ENCODE measurements around the gene MIDN. TPM values are rescaled to one million over a fixed set of nuclear protein-coding genes. Genes with fewer than 3 reads are reported as not detected.

MIDN gene
- total RNA-seq, 2 donors from 2014 or later: 202 to 276 TPM

DNA sequence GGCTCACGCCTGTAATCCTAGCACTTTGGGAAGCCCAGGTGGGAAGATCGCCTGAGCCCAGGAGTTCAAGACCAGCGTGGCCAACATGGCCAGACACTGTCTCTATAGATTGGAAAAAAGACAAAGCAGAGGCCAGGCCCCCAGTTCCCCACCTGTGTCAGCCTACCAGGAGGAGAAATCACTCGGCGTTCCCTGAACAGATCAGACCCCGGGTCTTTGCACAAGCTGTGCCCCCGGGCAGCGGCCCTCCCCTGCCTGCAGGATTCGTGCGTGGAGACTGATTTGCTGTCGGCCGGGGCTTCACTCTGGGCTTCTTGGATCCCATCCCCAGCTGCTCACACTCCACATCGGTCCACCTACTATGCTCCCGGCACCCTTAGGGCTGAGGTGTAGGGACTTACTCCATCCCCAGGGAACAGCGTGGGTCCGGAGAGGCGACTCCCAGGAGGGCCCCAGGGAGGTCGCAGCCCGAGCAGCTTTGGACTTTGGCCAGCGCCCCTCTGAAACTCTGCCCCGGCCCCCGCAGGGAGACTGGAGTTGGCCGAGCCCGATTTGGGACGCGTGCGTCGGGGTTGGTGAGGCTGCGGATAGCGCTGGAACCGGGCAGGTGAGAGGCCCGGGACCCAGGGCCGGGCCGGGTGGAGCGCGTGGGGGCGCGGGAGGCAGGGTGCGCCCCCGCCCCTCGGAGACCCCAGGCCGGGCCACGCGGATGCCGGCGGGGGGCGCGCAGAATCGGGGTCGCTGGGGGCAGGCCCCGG, 36.8 kb downstream of the MIDN start:
- ATAC-seq (no peak), DNase-seq (no peak)
- intact Hi-C loops (cut with DNase I, micrococcal nuclease): no loop called here

DNA sequence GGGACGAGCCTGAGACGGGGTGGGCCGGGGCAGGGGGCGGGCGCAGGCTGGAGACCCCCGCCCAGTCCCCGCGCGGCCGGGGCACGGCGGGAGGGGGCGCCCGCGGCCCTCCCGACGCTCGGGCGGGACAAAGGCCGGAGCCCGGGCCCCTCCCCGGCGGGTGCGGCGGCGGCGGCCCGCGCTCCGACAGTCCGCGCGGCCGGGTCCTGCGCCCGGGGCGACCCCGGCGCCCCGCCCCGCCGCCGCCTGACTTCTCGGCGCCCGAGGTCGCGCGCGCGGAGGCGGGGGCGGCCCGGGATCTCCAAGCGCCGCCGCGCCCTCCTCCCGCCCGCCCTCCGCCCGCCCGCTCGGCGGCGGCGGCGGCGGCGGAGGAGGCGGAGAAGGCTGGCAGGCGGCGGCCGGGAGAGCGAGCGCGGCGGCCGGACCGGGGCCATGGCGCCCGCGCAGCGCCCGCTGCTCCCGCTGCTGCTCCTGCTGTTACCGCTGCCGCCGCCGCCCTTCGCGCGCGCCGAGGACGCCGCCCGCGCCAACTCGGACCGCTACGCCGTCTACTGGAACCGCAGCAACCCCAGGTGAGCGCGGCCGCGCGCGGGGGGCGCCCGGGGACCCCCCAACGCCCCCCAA, 37.5 kb downstream of the MIDN start, which contains the start of gene EFNA2:
EFNA2 (plus strand) TSS at position 137 of the 624 bp plus-strand sequence; CDS start at position 433, 296 bp downstream.
- ATAC-seq (peak; percentile 27), DNase-seq (no peak)
- intact Hi-C loops (cut with DNase I, micrococcal nuclease): no loop called here

DNA sequence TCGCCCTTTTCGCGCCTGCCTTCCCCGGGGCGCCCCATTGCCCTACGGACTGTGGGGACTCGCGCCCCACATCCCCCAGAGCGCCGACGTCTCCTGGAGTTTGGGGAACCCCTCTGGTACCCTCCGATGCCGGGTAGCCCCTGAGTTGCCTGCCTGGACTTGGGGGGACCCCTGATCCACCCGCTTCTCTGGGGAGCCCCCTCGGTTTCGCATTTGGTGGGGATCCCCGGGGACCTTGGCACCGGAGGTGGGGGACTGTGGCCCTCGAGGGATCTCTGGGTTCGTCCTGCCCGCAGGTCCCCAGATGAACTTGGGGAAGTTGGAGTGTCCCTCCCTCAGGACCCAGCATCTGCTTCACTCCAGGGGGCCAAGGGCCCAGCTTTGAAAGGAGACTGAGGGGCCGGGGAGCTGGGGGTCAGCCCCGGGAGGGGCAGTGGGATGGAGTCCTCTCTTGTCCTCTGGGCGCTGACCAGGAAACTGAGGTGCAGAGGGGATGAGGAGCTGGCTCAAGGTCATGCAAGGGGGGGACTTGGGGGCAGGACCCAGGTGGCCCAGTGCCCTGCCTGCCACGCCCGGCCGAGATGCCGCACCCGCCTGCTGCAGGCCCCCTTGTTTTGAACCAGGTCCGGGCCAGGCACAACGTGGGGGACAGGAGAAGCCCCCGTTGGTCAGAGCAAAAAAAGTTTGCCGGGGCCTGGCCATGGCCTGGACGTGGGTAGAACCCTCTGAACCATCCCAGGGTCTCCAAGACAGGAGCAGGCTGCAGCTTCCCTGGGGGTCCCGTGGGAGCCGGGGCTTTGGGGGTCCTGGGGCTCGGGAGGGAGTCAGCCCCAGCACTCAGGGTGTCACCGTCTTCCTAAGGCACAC, 38.3 kb downstream of the MIDN start:
- peak in 1 of 2 donors; percentile 42 for DNase-seq
- ATAC-seq: no peak
- intact Hi-C loops (cut with DNase I, micrococcal nuclease): no loop called here

DNA sequence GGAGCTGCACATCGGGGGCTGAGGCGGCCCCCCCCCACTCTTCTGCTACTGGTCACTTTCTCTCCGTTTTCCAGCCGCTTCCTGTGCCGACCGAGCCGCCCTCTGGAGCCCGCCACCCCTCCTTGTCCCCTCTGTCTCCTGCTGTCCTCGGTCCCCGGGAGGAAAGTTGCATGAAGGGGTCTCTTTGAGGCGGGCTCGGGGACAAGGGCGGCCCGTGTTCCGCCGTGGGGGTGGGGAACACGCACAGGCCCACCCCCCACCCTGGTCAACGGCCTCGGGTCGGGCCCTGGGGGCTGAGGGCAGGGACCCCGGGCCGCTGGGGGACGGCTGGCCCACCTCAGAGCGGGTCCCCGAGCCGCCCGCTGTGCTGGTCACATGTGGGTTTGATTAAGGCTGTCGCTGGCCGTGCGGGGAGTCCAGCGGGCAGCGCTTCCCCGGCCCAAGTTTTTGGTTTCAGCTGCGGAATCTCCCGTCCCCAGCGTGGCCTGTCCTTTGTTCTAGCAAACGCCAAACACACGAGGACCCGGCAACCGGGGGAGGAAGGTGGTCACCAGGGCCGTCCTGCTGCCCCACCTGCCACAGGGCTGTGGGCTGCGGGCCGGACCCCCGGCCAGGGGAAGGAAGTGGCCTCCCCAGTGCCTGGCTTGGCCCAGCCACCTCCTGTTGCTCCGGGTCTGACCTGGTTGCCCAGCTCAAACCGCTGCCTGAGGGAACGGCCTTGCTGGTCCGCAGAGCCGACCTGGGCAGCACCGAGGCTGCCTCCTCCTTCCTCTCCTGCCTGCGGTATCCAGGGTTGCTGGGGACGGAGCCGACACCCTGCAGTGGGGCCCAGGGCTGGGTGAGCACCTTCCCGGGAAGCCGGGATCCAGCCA, 39.2 kb downstream of the MIDN start:
- ATAC-seq (no peak), DNase-seq (no peak)
- intact Hi-C loops (cut with DNase I, micrococcal nuclease): no loop called here

DNA sequence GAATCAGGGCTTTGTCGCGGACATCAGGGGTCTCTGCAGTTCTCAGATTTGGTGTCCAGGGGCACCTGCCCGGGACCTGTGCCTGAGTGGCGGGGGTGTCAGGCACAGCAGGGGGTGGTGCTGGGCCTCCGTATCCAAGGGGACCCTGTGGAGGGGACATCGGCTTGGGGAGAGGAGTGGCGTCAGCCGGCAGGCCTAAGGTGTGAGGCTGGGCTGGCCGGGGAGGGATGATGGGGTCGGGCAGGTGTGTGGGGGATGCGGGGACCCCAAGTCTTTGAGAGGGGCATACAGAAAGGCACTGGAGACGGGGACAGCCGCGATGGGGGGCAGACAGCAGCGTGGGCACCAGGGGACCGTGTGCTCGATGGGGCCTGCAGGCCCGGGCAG, 39.8 kb downstream of the MIDN start:
- intact Hi-C loops (cut with DNase I, micrococcal nuclease): no loop called here
- ATAC-seq (no peak), DNase-seq (no peak)

DNA sequence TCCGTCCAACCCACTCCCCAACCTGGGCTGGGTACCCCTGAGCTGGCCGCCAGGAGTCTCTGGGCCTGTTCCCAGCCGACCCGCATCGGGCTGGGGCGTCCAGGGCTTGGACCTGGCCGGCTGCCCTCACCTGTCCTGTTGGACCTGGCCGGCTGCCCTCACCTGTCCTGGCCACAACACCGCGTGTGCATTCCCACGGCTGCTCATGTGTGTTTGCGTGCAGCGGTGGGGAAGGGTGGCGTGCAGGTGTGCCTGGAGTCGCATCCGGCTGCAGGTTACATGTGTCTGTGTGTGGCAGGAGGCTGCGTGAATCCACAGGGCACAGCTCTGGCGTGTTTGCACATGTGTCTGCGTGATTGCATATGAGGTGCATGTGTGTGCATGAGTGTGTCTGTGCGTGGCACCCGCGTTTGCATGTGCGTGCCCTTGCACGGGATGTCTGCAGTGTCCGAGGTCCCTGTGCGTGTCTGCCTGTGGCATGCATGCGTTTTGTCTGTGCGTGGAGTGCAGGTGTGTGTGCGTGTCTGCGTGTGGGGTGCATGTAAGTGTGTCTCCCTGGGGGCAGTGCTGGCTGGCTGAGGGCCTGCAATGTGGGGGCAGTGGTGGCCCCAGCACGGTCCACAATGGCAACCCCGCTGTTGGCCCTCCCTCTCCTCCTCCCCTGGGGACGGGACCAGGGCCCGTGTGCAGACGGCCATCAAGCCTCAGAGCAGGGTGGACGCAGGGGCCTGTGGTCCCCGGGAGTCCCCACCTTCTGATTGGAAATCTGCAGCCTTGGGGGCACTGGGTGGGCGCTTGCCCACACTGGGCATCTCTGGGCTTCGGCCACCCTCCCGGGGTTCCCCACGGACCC, 40.7 kb downstream of the MIDN start:
- ATAC-seq: no peak
- no peak for DNase-seq
- intact Hi-C loops (cut with DNase I, micrococcal nuclease): no loop called here

DNA sequence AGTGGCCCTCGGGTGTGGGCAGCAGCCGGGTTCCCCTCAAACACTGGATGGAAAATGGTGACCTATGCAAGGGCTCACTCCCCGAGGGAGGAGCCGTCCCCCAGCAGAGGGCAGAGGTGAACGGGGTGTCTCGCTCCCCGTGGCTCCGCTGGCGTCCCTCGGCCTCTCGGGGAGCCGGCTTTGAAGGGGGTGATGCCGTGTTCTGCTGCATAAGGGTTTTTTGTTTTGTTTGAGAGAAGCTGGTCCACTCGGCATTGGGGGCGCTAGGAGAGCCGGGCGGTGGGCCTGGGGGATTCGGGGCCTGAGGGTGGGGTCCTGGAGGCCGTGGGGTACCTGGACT, 41.3 kb downstream of the MIDN start:
- no peak for ATAC-seq
- no peak for DNase-seq
- intact Hi-C loops (cut with DNase I, micrococcal nuclease): no loop called here

DNA sequence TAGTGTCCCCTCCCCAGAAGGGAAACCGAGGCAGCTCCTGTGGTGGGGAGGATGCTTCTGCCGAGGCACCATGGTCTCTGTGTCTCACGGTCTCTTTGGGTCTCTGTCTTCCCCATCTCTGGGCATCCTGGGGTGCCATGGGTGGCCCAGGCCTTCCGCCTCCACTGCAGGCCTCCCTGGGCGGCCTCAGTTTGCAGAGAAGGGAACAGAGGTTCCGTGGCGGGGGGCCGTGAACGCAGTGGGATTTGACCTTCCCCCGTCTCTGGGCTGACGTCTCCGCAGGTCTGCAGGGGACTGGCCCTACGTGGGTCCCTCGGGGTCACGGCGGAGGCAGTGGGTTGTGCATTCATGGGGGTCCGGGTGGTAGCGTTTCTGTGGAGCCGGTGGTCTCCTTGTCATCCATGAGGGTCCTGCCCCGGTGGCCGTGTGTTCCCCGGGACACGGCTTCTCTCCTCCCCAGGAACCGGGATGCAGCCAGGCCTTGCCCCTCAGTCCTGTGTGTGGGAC, 41.9 kb downstream of the MIDN start:
- no peak for DNase-seq
- no peak for ATAC-seq
- intact Hi-C loops (cut with DNase I, micrococcal nuclease): no loop called here

DNA sequence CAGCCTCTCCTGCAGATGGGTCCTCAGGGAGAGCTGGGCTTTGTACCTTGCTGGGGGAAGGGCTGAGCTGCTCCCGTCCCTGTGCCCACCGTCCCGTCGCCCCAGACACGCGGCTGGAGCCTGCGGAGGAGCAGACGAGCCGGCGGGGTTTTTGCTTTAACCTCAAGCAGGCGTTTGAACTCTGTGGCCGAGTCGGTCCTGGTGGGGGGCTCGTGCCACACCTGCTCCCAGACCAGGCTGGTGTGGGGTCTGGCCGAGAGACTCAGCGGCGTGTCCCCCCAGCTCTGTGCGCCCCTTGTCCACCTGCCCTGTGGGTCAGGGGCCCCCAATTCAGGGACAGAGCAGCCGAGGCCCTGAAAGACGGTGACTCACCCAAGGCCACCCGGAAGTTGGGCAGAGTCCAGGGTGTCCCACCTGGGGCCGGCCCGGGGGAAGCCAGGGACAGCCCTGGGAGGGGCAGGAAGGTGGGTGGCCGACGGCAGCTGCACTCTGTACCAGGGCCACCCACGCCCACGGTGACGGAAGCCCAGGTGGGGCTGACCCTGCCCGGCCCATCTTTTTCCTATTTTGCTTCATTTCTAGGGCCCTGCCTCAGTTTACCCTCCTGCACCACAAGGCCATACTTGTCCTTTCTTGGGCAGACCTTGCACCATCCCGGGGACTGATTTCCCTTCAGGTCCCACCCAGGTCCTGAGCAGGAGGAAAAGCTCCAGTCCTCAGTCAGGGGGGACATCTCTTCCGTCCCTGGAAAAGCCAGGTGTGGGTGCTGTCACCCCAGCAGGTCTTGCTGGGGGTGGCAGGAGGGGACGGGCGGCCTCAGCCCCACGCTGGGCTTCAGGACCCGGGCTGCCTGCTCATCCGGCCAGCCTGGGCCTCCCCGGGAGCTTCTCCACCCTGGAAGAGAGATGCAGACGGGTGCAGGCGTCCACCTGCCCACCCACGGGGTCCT, 42.6 kb downstream of the MIDN start:
- ATAC-seq: peak; percentile 82
- intact Hi-C loops (cut with DNase I, micrococcal nuclease): no loop called here
- DNase-seq: peak; percentile 81 to 89

DNA sequence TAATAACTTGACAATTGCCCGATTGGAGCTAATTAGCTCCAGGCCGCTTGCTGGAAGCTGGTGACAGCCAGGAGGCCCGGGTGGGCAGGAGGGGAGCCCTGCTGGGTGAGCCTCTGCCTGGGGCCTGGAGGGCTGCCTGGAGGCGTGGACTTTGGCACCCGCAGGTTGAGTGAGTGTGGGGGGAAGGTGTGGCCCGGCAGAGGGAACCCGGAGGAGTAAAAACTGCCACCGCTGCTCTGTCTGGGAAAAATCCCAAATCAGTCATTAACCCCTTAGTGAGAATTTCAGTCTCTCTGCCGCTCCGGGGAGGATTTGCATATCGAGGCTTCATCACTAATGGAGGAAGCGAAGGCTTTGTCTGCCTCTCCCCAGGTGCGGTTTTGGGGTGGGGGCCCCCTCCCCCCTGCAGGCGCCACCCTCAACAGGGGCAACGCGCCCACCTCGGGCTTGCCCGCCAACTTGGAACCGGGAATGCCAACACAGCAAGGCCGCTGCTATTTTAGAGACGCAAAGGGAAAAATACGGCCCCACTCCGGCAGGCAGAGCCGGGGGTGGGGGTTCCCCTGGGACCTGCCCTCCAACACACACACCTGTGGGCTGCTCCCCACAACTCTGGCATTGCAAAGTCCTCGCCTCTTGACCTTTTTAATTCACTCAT, 43.5 kb downstream of the MIDN start:
- DNase-seq: no peak
- peak; percentile 69 for ATAC-seq
- intact Hi-C loops (cut with DNase I, micrococcal nuclease): no loop called here

DNA sequence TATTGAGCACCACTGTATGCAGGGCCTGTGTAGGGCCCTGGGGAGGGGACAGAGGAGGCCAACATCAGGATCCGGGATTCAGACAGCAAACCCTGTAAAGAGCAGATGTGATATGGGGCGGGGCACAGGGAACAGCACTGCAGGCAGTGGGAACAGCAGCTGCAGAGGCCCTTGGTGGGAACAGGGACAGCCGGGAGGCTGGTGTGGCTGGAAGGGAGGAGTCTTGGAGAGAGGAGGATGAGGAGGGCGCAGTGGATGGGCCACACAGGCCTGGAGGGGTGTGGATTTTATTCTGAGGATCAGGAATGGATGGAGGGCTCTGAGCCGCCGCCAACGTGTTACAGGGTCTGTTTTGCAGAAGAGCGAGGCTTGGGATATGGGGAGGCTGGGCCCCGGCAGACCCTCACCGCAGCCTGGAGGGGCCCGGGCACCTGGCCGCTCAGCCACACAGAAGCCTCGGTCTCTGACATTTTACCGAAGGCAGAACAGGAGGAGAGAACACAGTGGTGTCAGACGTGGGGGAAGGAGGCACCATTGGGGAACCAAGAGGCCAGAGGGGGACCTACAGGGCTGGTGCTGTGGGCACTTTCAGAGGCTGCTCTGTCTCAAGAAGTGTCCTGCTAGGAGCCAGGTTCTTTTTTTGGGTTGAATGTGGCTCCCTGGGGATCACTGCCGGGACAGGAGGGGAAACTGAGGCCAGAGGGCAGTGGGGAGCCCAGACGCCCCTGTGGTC, 44.2 kb downstream of the MIDN start:
- ATAC-seq: peak; percentile 12

DNA sequence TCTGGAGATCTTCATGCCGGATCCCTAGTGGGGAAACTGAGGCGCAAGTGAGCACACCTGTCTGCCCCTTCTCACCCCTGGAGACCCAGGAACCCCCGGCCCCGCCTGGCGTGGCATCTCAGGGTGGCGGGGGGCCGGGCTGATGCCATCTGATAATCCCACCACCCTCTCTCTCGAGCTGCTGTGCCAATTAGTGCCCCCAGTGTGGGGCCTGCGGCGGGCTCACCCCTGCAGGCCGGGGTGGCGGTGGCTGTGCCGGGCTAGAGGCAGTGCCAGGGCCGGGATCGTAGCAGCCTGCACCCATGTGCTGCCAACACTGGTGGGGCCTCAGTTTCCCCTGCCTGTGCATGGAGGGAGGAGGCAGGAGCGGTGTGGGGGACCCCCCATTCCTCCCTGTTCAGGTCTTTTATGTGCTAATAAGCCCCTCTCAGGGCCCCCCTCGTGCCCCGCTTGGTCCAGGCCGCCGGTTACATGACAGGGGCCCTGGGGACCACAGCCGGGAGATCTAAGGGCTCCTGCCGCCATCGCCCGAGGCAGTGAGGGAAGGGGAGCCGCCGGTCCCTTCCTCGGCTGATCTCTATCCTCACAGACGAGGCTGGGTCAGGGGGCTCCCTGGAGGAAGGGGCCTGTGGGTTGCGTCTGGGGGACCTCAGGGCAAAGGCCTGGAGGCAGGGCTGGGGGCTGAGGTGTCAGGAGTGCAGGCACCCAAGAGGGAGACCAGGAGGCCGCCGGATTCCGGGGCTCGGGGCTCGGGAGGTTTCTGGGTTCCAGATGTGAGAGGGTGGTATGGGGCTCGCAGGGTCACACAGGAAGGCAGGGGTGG, 45.6 kb downstream of the MIDN start:
- ATAC-seq (no peak), DNase-seq (no peak)
- intact Hi-C loops (cut with DNase I, micrococcal nuclease): no loop called here

More for the DNA sequence above, 44.2 kb downstream of the MIDN start:
- DNase-seq: no peak
- intact Hi-C loops (cut with DNase I, micrococcal nuclease): no loop called here

DNA sequence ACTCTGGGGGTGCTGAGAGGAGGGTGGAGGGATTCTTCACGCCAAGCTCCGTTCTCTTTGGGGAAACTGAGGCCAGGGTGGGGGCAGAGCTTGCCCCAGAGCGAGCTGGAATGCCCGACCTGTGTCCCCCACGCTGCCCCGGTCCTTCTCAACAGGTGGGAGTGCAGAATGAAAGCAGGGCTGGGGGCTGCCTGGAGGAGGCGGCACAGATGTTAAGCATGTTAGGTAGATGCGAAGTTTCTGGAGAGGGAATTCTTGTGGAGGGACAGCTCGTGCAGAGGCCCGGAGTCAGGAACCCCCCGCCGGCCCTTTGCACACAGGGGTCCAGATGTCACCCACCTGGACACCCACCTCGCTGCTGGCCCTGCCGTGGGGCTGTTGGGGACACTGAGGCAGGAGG, 46.3 kb downstream of the MIDN start:
- no peak for DNase-seq
- no peak for ATAC-seq
- intact Hi-C loops (cut with DNase I, micrococcal nuclease): no loop called here

DNA sequence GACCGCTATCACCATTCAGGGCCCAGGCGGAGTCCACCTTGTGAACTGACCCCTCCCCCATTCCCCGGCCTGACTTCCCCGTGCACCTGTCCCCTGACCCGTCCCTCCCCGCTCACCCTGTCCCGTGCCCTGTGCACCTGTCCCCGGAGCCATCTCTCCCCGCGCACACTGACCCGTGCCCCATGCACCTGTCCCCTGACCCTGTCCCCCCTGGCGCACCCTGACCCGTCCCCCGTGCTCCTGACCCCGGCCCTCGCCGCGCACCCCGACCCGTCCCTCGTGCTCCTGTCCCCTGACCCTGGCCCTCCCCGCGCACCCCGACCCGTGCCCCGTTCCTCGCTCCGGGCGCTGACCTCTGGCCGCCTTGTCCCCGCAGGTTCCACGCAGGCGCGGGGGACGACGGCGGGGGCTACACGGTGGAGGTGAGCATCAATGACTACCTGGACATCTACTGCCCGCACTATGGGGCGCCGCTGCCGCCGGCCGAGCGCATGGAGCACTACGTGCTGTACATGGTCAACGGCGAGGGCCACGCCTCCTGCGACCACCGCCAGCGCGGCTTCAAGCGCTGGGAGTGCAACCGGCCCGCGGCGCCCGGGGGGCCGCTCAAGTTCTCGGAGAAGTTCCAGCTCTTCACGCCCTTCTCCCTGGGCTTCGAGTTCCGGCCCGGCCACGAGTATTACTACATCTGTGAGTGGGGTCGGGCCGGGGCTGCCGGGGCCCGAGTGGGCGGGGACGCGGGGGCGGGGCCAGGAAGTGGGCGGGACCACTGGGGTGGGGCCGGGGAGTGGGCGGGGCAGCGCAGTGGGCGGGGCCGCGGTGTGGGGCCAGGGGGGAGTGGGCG, 47.0 kb downstream of the MIDN start:
- no peak for DNase-seq
- intact Hi-C loops (cut with DNase I, micrococcal nuclease): no loop called here
- no peak for ATAC-seq

All from left colon (tissue), 2 donors.